GM12878 (cell line): Measurements from ENCODE around the gene PRKCQ. TPM values are rescaled to one million over a fixed set of nuclear protein-coding genes. Genes with fewer than 3 reads are reported as not detected.
"Not testable (repeated sequence)": the region's sequence is repeated elsewhere in the genome, so short reads cannot be mapped to it uniquely, and the experiment has no call there.

ENCODE experiments used
- ATAC-seq: fragments of 200-7000 bp; cut with Tn5 transposase; 3 replicates; pipeline ENCODE4 v1.9.1; 2020; ENCODE audit warnings: mild to moderate bottlenecking, moderate library complexity
- BruUV-seq: library from RNA; stranded (reverse); fragments of 400-500 nt; replicated peaks from 2 replicates; lab custom pipeline; 2021; lab: Mats Ljungman, UMichigan
- CTCF ChIA-PET: fragments of 300-600 bp; sonication (Branson Sonifier 250); formaldehyde crosslinking; extraction: SDS; loops from one replicate; lab custom pipeline; 2021; ENCODE audit warnings: inconsistent platforms; lab: Yijun Ruan, JAX
- POLR2A ChIA-PET: fragments of 350-600 bp; formaldehyde crosslinking; extraction: SDS; loops from one replicate; lab custom pipeline; 2021; ENCODE audit warnings: inconsistent platforms; lab: Charles Lee
- RAD21 ChIA-PET: fragments of 300-600 bp; sonication (Branson Sonifier 250); formaldehyde crosslinking; loops from one replicate; lab custom pipeline; 2023; ENCODE audit warnings: antibody characterized with exemption; ENCODE audit not compliant: unreplicated experiment; lab: Charles Lee
- SMC1A ChIA-PET: fragments of 300-600 bp; sonication (Branson Sonifier 250); formaldehyde crosslinking; loops from one replicate; lab custom pipeline; 2023; ENCODE audit not compliant: unreplicated experiment, uncharacterized antibody; lab: Charles Lee
- DNase-seq: peaks from one replicate; pipeline ENCODE4 v3.0.0-alpha.2; 2011; ENCODE audit warnings: low read depth, low spot score
- FAIRE-seq: peaks from 3 replicates; lab custom pipeline; 2011; peaks lifted over from hg19 to GRCh38; lab: Jason Lieb, UNC
- H2AFZ ChIP-seq: 2 replicates; pipeline ENCODE4 v1.6.0; 2011; ENCODE audit warnings: low read depth, low read length, control low read depth; ENCODE audit not compliant: control insufficient read depth
- H3K27ac ChIP-seq: 2 replicates; pipeline ENCODE4 v1.5.1; 2011; ENCODE audit warnings: control low read depth; ENCODE audit not compliant: control insufficient read depth, insufficient read depth
- H3K27me3 ChIP-seq, 2 experiments: replicated peaks in 1 of 2; 2 replicates each; pipeline versions ENCODE4 v1.6.0 to v1.6.1; 2011; ENCODE audit warnings: low read length in 1 of 2; ENCODE audit not compliant: control insufficient read depth in 2 of 2, insufficient read depth in 2 of 2
- H3K36me3 ChIP-seq, 2 experiments: 2 replicates each; pipeline ENCODE4 v1.5.1; 2011; ENCODE audit warnings: low read length in 1 of 2; ENCODE audit not compliant: control insufficient read depth in 2 of 2, insufficient read depth in 2 of 2
- H3K4me1 ChIP-seq: 2 replicates; pipeline ENCODE4 v1.6.1; 2011; ENCODE audit warnings: mild to moderate bottlenecking, low read length, moderate library complexity, mixed read lengths; ENCODE audit not compliant: control insufficient read depth, insufficient read depth
- H3K4me2 ChIP-seq: 2 replicates; pipeline ENCODE4 v1.6.0; 2011; ENCODE audit warnings: control low read depth; ENCODE audit not compliant: control insufficient read depth, insufficient read depth
- H3K4me3 ChIP-seq: fragments of 200-600 bp; sonication (generic); 2 replicates; pipeline ENCODE4 v1.5.1; 2016
- H3K79me2 ChIP-seq: 2 replicates; pipeline ENCODE4 v1.6.0; 2011; ENCODE audit warnings: low read length; ENCODE audit not compliant: control insufficient read depth, insufficient read depth
- H3K9ac ChIP-seq: 2 replicates; pipeline ENCODE4 v1.8.0; 2011; ENCODE audit warnings: low read length, control low read depth, mixed read lengths; ENCODE audit not compliant: control insufficient read depth, insufficient read depth
- H3K9me3 ChIP-seq: replicated peaks from 3 replicates; pipeline ENCODE4 v1.5.1; 2011; ENCODE audit warnings: mild to moderate bottlenecking, low read length; ENCODE audit not compliant: control insufficient read depth, insufficient read depth
- H4K20me1 ChIP-seq: 2 replicates; pipeline ENCODE4 v1.6.0; 2011; ENCODE audit not compliant: control insufficient read depth, insufficient read depth
- BACH1 ChIP-seq: fragments of 450-650 bp; IDR thresholded peaks from 2 replicates; pipeline ENCODE4 v1.6.1; 2017; ENCODE audit warnings: mild to moderate bottlenecking, borderline replicate concordance
- BHLHE40 ChIP-seq, 2 experiments: fragments of 450-650 bp in 1 of 2; IDR thresholded peaks; 2 replicates each; pipeline ENCODE4 v1.6.1; 2011 to 2017; ENCODE audit warnings: low read depth in 2 of 2, borderline replicate concordance in 1 of 2, improper control_type of control experiment in 1 of 2, low read length in 1 of 2, mild to moderate bottlenecking in 1 of 2
- FOXK2 ChIP-seq: fragments of 450-650 bp; IDR thresholded peaks from 2 replicates; pipeline ENCODE4 v1.6.1; 2017; ENCODE audit warnings: mild to moderate bottlenecking, moderate library complexity
- FOXM1 ChIP-seq: IDR thresholded peaks from 2 replicates; pipeline ENCODE4 v1.6.1; 2012; ENCODE audit warnings: low read depth, mild to moderate bottlenecking, inconsistent platforms, low read length, moderate library complexity
- JUNB ChIP-seq: IDR thresholded peaks from 2 replicates; pipeline ENCODE4 v1.6.1; 2016; ENCODE audit warnings: antibody characterized with exemption, mild to moderate bottlenecking
- MYB ChIP-seq: fragments of 150-350 bp; IDR thresholded peaks from 2 replicates; pipeline ENCODE4 v1.6.1; 2014; ENCODE audit warnings: mild to moderate bottlenecking, low read depth, low read length, borderline replicate concordance
- SIX5 ChIP-seq: IDR thresholded peaks from 2 replicates; pipeline ENCODE4 v1.6.1; 2011; ENCODE audit warnings: mild to moderate bottlenecking, low read depth, low read length, moderate library complexity; ENCODE audit not compliant: severe bottlenecking
- SRF ChIP-seq, 2 experiments: IDR thresholded peaks; 2 replicates each; pipeline ENCODE4 v1.6.1; 2011; ENCODE audit warnings: low read depth in 2 of 2, low read length in 2 of 2, mild to moderate bottlenecking in 1 of 2, moderate library complexity in 1 of 2
- WRNIP1 ChIP-seq: IDR thresholded peaks from 2 replicates; pipeline ENCODE4 v1.6.1; 2011; ENCODE audit warnings: low read depth, low read length, improper control_type of control experiment, borderline replicate concordance
- WGBS: methylation state at CpG from one replicate; pipeline ENCODE4 v1.1.6; 2016; ENCODE audit warnings: low lambda C conversion rate; ENCODE audit not compliant: insufficient replicate concordance, insufficient coverage; ENCODE audit errors: missing lambda C conversion rate; 5-methylcytosine and 5-hydroxymethylcytosine counted together
- in situ Hi-C: fragments of 300-500 bp; cut with MboI; formaldehyde crosslinking; loops from 9 replicates; pipeline ENCODE4 v1.14.3; 2018; ENCODE audit warnings: mixed read lengths
- intact Hi-C: fragments of 100-400 bp; cut with micrococcal nuclease; formaldehyde crosslinking; loops from one replicate; pipeline ENCODE4 v1.14.2; 2022; ENCODE audit not compliant: unreplicated experiment
- polyA plus RNA-seq, 11 experiments: library from polyadenylated mRNA; depleted of rRNA in 4 of 11; unstranded in 6 of 11; stranded (reverse) in 5 of 11; fragments of >200 nt; fragmentation: Nextera tagmentation in 4 of 11; fragmentation: Illumina TruSeq in 1 of 11; extraction: Ambion mirVana in 4 of 11; extraction: Trizol in 1 of 11; gene quantifications; 1 replicate in 1 of 11; 2 replicates in 10 of 11; pipeline versions ENCODE4 v1.2.1 to v1.2.3, GENCODE V29; 2011 to 2016; ENCODE audit warnings: inconsistent platforms in 2 of 11, missing spikeins in 2 of 11, low read depth in 1 of 11
- total RNA-seq, 4 experiments: library from RNA; depleted of rRNA in 3 of 4; stranded (reverse); fragments of >200 nt in 3 of 4; fragmentation: Illumina TruSeq in 1 of 4; extraction: Trizol in 1 of 4; gene quantifications; 2 replicates each; pipeline versions ENCODE4 v1.2.1 to v1.2.3, GENCODE V29; 2013 to 2021
- TF ChIP-seq, protein P1 (sequence below): fragments of 450-650 bp; IDR thresholded peaks from 2 replicates; pipeline ENCODE4 v1.6.1; 2017; ENCODE audit warnings: borderline replicate concordance
- TF ChIP-seq, protein P2 (sequence below): fragments of 450-650 bp; IDR thresholded peaks from 2 replicates; pipeline ENCODE4 v1.6.1; 2016; ENCODE audit warnings: mild to moderate bottlenecking

Gene PRKCQ
- total and polyA plus RNA-seq, 10 of the 15 experiments (the other 5 are each of a cell fraction or from before 2014, with no cell fraction given), result 0.26 to 8.9 (median 0.98) TPM

DNA sequence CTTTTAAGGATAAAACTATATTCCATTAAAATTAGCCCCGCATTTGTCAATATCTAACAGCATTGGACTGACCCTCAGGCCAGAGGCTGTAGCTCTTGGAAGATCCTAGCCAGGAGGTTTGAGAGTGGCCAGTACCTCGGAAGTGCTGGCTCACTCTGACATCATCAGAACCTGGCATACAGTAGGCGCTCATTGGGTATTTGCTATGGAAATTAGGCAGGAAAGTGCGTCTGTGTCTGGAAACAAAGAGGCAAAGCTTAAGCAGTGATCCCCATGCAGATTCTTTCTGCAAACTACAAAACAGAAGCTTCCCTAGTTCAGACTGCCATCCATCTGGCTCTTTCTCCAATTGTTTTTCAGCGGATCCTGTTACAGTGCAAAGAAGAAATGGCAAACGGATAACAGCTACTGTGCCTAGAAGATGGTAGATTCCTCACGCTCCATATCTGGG lies 1.7 kb upstream of the PRKCQ start (continued):
- TF ChIP-seq, protein P1, sequence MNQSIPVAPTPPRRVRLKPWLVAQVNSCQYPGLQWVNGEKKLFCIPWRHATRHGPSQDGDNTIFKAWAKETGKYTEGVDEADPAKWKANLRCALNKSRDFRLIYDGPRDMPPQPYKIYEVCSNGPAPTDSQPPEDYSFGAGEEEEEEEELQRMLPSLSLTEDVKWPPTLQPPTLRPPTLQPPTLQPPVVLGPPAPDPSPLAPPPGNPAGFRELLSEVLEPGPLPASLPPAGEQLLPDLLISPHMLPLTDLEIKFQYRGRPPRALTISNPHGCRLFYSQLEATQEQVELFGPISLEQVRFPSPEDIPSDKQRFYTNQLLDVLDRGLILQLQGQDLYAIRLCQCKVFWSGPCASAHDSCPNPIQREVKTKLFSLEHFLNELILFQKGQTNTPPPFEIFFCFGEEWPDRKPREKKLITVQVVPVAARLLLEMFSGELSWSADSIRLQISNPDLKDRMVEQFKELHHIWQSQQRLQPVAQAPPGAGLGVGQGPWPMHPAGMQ, result no peak
- TF ChIP-seq FOXK2 (no peak), SIX5 (no peak), WRNIP1 (no peak), BACH1 (no peak), FOXM1 (no peak), JUNB (no peak), MYB (no peak), SRF (IDR thresholded peaks at IDR 0.05; ENCODE audit: low read depth in 2 of 2, low read length in 2 of 2) (no peak)
- TF ChIP-seq, protein P2, sequence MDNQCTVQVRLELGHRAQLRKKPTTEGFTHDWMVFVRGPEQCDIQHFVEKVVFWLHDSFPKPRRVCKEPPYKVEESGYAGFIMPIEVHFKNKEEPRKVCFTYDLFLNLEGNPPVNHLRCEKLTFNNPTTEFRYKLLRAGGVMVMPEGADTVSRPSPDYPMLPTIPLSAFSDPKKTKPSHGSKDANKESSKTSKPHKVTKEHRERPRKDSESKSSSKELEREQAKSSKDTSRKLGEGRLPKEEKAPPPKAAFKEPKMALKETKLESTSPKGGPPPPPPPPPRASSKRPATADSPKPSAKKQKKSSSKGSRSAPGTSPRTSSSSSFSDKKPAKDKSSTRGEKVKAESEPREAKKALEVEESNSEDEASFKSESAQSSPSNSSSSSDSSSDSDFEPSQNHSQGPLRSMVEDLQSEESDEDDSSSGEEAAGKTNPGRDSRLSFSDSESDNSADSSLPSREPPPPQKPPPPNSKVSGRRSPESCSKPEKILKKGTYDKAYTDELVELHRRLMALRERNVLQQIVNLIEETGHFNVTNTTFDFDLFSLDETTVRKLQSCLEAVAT, result no peak

DNA sequence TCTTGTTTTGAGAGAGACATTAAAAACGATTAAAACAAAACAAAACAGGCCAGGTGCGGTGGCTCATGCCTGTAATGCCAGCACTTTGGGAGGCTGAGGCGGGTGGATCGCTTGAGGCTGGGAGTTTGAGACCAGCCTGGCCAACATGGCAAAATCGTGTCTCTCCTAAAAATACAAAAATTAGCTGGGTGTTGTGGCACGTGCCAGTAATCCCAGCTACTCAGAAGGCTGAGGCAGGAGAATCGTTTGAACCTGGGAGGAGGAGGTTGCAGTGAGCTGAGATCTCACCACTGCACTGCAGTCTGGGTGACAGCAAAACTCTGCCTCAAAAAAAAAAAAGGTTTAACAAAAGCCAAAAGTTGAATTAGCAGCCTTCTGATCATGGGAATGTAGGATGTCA lies 1.1 kb upstream of the PRKCQ start:
- SMC1A ChIA-PET, result interaction anchor here (0.6 to 2.8 kb wide), 22 partner anchors 10 to 172 kb away, joined by 3 to 14 read pairs (median 4); no protein-coding TSS in a partner anchor
- H3K4me3 ChIP-seq, in situ Hi-C loops, H3K79me2 ChIP-seq, H3K4me1 ChIP-seq, H3K27me3 ChIP-seq, FAIRE-seq, H3K27ac ChIP-seq, H2AFZ ChIP-seq, H4K20me1 ChIP-seq, H3K36me3 ChIP-seq: not testable (repeated sequence)
- WGBS, result 40% methylated on average over 7 of the region's 7 CpGs
- intact Hi-C loops, result loop anchor here (5.0 to 10.0 kb wide), 2 partner anchors 86 to 136 kb away; no protein-coding TSS in a partner anchor
- POLR2A ChIA-PET, result interaction anchor here (0.6 to 0.8 kb wide), 3 partner anchors 38 to 510 kb away, joined by 3 to 6 read pairs (median 5); no protein-coding TSS in a partner anchor
- peak in 1 of 2 experiments; percentile 34; a peak in 1 of 4 replicates for TF ChIP-seq BHLHE40 (IDR thresholded peaks at IDR 0.05; ENCODE audit: borderline replicate concordance in 1 of 2, low read depth in 2 of 2, low read length in 1 of 2)
- TF ChIP-seq, all 136 proteins: peak for 1; not testable (repeated sequence) for 135
- not testable (repeated sequence) for H3K9ac ChIP-seq, ATAC-seq, H3K4me2 ChIP-seq, DNase-seq, BruUV-seq, H3K9me3 ChIP-seq
- RAD21 ChIA-PET, result interaction anchor here (0.6 to 2.6 kb wide), 12 partner anchors 10 to 379 kb away, joined by 3 to 16 read pairs (median 4); no protein-coding TSS in a partner anchor
- CTCF ChIA-PET, result interaction anchor here (0.7 to 3.3 kb wide), 23 partner anchors 8 to 179 kb away, joined by 3 to 22 read pairs (median 4); no protein-coding TSS in a partner anchor
